Mucosa of stomach (tissue), 1 donor: ENCODE data around the gene CRIP2.

Experiments used
- H3K27me3 ChIP-seq: one replicate; pipeline ENCODE4 v1.7.0; 2013; ENCODE audit warnings: mild to moderate bottlenecking, low read length; ENCODE audit not compliant: control insufficient read depth, insufficient read depth
- H3K36me3 ChIP-seq: one replicate; pipeline ENCODE4 v1.7.0; 2013; ENCODE audit warnings: low read length; ENCODE audit not compliant: control insufficient read depth, insufficient read depth
- H3K4me1 ChIP-seq: one replicate; pipeline ENCODE4 v1.7.0; 2013; ENCODE audit warnings: mild to moderate bottlenecking, low read length; ENCODE audit not compliant: control insufficient read depth, insufficient read depth
- H3K4me3 ChIP-seq: one replicate; pipeline ENCODE4 v1.7.0; 2013; ENCODE audit warnings: low read length
- H3K9ac ChIP-seq: one replicate; pipeline ENCODE4 v1.7.0; 2013; ENCODE audit warnings: mild to moderate bottlenecking, low read length, moderate library complexity
- H3K9me3 ChIP-seq: one replicate; pipeline ENCODE4 v1.7.0; 2013; ENCODE audit warnings: mild to moderate bottlenecking, low read length, moderate library complexity; ENCODE audit not compliant: control insufficient read depth
- donor health status: Pancreatic carcinoma.

Gene CRIP2

DNA sequence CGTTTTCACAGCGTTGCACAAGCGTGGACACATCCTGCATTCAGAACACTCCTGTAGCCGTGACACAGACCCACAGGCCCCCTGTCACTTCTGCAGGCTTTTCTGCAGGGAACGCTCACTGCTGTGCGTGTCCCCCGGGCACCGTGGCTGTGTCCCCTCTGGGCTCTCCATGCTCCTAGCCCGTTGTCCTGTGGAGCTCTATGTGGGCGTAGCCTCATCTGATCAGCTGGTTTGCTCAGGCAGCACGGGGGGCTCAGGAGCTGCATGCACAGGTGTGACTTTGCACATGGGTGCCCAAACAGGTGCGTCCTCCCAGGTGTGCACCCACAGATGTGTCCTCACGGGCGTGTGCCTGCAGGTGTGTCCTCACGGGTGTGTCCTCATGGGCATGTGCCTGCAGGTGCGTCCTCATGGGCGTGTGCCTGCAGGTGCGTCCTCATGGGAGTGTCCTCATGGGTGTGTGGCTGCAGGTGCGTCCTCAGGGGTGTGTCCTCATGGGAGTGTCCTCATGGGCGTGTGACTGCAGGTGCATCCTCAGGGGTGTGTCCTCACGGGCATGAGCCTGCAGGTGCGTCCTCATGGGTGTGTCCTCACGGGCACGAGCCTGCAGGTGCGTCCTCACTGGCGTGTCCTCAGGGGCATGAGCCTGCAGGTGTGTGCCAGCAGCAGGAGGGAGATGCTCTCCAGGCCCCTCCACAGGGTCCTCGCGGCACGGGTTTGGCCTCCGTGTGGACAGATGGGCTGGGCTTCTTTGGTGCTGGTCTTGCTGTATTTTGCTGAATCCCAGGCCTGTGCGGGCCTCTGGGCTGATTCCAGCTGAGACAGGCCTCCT, 37.5 kb upstream of the CRIP2 start:
- Histone ChIP-seq H3K4me3 (no peak overlapping the region), H3K4me1 (peaks cover 4% of the 10 kb centered on the region), H3K9ac (no peak overlapping the region), H3K9me3 (no peaks in the 10 kb centered on the region), H3K27me3 (no peaks in the 10 kb centered on the region), H3K36me3 (no peaks in the 10 kb centered on the region)

DNA sequence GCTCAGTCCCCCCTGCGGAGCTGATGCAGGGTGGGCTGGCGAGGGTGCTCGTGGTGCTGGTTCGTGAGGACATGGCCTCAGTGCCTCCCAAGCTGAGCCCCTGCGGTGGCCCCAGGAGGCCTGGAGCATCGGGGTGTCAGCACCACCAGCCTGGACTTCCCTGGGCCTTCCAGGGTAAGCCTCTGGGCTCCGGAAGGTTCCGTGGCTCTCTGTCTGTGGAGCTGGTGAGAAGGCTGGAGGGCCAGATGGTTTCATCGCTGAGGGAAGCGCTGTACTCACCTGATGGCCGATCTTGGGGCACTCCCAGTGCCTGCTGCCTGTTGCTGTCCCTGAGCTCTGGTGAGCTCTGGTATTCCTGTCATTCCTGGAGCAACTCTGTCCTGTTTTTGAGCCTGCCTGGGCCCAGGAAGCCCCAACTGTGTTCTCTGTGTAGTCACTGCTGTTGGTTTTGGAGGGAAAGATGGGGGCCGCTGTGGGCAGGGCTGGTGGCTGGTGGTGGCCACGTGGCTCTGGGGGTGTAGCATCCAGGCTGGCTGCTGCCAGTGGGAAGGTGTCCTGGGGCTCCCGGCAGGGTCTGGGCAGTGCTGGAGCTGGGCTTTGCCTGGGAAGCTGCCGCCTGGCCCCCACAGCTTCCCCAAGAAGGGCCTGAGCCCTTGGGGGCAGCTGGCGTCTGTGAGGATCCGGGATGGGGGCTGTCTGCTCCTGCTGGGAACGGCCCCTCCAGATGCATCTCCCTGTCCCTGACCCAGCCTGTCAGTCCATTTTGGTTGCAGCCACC, 36.7 kb upstream of the CRIP2 start:
- Histone ChIP-seq H3K4me3 (no peak overlapping the region), H3K9ac (no peak overlapping the region), H3K36me3 (no peaks in the 10 kb centered on the region), H3K9me3 (no peaks in the 10 kb centered on the region), H3K4me1 (peaks cover 4% of the 10 kb centered on the region), H3K27me3 (no peaks in the 10 kb centered on the region)

DNA sequence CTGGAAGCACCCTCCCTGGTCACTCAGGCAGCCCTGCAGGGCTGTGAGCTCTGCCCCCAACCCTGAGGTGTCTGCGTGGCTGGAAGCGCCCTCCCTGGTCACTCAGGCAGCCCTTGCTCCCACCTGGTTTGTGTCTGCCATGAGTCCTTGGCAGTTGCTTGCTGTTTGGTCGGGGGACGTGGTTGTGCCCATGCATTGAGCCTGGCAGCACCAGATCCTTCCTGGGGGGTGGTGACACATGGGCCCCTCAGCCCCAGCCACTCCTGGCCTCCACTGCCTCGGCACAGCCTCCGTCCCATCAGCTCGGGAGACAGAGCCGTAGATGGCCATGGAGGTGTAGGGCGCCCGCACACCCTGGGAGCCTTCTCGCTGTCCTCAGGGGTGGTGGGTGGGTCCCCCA, 35.4 kb upstream of the CRIP2 start:
- Histone ChIP-seq H3K36me3 (no peaks in the 10 kb centered on the region), H3K9ac (no peak overlapping the region), H3K9me3 (no peaks in the 10 kb centered on the region), H3K27me3 (no peaks in the 10 kb centered on the region), H3K4me3 (no peak overlapping the region), H3K4me1 (peaks cover 4% of the 10 kb centered on the region)

DNA sequence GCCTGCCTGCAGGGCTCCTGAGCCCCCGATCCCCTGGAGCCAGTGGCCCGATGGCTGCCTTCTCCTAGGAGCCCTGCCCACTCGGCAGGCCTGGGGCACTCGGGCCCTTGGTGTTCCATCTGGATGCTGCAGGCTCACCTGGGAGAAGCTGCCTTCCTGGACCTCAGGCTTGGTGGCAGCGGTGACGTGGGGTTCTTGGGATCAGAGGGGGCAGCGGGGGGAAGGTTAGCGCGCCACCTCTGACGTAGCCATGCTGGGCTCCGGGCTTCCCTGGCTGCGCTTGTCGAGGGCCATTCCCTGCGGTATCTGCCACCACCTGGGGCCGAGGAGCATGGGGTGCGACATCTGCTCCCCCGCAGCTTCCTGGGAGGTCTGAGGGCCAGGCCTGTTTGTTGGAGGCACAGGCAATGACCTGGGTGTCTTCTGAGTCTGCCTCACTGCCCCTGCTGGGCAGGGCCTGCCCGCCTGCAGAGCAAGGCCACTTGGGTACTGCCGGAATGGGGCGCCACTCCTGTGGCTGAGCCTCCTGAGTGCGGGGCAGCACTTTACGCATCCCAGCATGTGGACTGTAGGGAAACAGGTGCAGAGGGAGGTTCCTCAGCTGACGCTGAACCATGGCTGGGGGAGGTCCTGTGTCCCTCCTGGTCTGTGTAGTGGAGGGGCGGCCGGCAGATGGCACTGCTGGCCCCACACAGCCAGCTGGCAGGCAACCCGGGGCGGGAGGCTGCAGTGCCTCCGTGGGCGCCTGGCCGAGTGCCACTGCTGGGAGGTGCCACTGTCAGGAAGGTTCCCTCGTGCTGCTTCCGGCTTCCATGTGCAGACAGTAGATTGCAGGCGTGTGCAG, 34.7 kb upstream of the CRIP2 start:
- Histone ChIP-seq H3K4me1 (peaks cover 4% of the 10 kb centered on the region), H3K9ac (no peak overlapping the region), H3K27me3 (no peaks in the 10 kb centered on the region), H3K36me3 (no peaks in the 10 kb centered on the region), H3K9me3 (no peaks in the 10 kb centered on the region), H3K4me3 (no peak overlapping the region)

DNA sequence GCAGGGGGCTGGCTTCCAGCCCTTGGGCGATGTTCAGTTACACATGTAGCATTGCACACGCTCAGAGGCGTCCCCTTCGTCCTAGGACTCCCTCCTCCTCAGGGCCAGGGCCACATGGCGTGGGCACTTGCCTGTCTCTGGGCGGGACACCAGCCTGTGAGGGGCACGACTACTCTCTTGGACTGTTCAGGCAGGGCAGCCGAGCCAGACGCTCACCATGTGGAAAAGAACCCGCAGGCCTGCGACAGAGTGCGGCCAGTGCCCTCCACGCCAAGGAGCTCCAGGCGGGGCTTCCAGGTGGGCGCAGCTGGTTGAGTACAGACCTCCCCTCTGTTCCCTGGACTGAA, 34.1 kb upstream of the CRIP2 start:
- Histone ChIP-seq H3K9ac (no peak overlapping the region), H3K9me3 (no peaks in the 10 kb centered on the region), H3K27me3 (no peaks in the 10 kb centered on the region), H3K4me1 (peaks cover 4% of the 10 kb centered on the region), H3K36me3 (no peaks in the 10 kb centered on the region), H3K4me3 (no peak overlapping the region)

DNA sequence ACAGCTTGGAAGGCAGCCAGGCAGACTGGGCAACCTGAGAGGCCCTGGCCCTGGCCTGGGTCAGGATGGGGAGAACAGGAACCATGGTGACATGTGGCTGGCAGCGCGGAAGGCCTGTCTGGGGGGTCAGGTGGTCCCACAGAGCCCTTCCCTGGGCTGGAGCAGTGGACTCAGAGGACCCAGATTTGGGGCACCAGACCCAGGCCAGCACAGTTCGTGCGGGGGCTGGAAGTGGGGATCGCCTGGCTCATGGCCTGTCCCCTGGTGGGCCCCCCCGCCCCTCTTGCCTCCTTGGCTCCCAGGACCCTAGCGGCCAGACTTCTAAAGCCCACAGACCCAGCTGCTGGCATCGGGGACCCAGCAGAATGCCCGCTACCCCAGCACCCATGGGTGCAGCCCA, 33.6 kb upstream of the CRIP2 start:
- Histone ChIP-seq H3K9ac (no peak overlapping the region), H3K27me3 (no peaks in the 10 kb centered on the region), H3K9me3 (no peaks in the 10 kb centered on the region), H3K4me1 (peaks cover 4% of the 10 kb centered on the region), H3K4me3 (no peak overlapping the region), H3K36me3 (no peaks in the 10 kb centered on the region)

DNA sequence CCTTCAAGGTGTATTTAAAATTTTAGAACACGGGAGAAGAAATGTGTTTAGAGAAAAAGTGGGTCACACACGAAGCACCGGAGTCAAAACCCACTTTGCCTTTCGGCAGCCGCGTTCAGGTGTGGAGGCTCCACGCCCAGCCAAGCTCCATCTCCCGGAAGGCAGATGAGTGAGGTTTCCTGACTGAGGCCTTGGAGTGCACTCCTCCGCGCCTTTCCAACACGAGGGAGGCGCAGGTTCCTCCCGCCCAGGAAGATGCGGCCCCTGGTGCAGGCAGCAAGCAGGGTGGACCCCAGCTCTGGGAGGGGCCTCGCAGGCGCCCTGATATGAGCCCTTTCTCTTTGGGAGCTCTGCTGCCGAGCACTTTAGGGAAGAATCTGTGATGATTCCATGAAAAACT, 32.5 kb upstream of the CRIP2 start:
- Histone ChIP-seq H3K36me3 (no peaks in the 10 kb centered on the region), H3K9me3 (no peaks in the 10 kb centered on the region), H3K9ac (no peak overlapping the region), H3K4me3 (no peak overlapping the region), H3K4me1 (peaks cover 3% of the 10 kb centered on the region), H3K27me3 (no peaks in the 10 kb centered on the region)

DNA sequence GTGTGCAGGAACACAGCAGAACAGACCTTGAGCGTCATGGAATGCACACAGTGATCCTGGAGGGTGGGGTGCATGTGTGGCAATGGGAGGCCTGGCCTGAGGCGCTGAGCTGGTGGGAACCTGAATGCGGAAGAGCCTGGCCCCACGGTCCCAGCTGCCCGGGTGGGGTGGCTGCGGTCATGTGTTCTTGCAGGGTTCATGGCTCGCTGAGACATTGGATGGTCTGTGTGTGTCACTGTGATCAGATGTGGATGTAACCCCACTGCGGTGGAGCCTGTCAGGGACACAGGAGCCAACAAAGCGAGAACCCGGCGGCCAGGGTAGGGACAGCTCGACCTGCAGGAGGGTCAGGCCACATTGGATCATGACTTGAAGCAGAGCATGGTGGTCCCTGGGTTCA, 31.8 kb upstream of the CRIP2 start:
- H3K4me1 ChIP-seq, result no peaks in the 10 kb centered on the region
- H3K9ac ChIP-seq, result no peak overlapping the region
- H3K4me3 ChIP-seq, result no peak overlapping the region
- no peaks in the 10 kb centered on the region for H3K36me3 ChIP-seq
- H3K9me3 ChIP-seq, result no peaks in the 10 kb centered on the region
- H3K27me3 ChIP-seq, result no peaks in the 10 kb centered on the region

DNA sequence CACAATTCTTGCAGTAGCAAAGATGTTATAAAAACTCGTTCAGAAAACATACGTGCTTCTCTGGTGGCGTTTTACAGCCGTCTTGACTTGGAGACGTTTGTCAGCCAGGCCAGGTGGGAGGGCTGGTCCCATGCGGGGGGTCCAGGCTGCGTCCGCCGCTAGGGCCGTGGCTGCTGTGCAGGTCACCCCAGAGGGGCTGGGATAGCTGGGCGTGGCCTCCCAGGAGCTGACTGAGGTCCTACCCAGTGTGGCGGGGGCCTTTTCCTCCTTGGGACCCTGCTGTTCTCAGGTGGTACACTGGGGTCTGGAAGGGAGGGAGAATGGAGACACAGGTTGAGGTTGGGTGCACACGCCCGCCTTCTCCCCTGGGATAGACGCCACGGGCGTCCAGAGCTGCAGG, 29.8 kb upstream of the CRIP2 start:
- no peaks in the 10 kb centered on the region for H3K36me3 ChIP-seq
- no peak overlapping the region for H3K4me3 ChIP-seq
- H3K9ac ChIP-seq, result no peak overlapping the region
- H3K9me3 ChIP-seq, result no peaks in the 10 kb centered on the region
- no peaks in the 10 kb centered on the region for H3K4me1 ChIP-seq
- no peaks in the 10 kb centered on the region for H3K27me3 ChIP-seq

DNA sequence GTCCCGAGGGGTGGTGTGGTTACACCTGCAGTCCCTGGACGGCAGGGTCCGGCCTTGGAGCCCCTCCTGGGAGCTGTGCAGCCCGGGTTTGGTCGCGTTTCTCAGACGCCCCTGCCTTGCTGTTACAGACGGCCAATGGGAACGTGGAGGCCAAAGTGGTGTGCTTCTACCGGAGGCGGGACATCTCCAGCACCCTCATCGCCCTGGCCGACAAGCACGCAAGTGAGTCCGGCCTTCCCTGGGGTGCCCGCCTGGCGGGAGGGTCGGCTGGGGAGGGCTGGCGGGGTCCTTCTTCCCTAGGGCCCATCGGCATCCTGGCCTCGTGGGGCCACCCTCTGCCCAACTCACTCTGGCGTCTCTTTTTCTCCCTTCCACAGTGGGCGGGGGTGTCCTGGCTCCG, 29.3 kb upstream of the CRIP2 start:
- Histone ChIP-seq H3K4me1 (no peaks in the 10 kb centered on the region), H3K27me3 (no peaks in the 10 kb centered on the region), H3K9me3 (no peaks in the 10 kb centered on the region), H3K9ac (no peak overlapping the region), H3K36me3 (no peaks in the 10 kb centered on the region), H3K4me3 (no peak overlapping the region)

DNA sequence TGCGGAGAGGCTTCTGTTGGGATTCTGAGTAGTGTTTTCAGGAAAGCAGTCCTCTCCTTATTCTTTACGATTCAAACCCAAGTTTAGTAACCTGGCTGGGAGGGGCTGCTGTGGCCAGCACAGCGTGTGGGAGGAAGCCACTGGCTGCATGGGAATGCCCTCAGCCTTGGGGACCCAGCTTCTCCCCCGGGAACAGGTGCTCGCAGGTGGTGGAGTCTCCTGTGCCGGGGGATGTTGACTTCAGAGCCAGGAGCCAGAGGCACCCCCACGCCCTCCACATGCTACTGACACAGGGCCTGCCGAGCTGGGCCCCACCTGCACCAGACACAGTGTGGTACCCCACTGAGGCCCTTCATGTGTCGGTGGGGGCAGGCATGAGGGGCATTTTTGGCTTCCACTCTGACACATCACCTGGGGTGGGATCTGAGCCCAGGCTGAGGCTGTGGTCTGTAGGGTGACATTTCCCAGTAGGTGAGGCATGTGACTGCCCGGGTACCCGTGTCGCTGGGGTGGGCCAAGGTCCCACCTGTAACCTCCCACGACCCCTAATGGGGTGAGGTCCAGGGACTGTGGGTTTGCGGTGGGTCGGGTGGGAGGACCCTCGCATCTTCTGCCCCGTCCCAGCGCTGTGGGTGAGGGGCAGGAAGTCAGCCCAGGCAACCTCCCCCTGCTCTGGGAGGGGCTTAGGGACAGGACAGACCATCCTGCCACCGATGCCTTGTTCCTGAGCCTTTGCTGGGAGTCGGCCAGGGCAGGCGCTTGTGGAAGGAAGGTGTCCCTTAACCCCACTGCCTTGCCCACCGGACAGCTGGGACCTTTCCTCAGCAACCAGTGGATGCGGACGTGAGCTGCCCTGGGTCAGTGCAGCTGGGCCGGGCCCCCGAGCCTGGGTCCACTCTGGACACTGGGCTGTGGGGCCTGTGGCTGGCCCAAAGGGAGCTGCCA, 28.4 kb upstream of the CRIP2 start:
- no peak overlapping the region for H3K9ac ChIP-seq
- H3K4me3 ChIP-seq, result no peak overlapping the region
- no peaks in the 10 kb centered on the region for H3K36me3 ChIP-seq
- no peaks in the 10 kb centered on the region for H3K27me3 ChIP-seq
- H3K4me1 ChIP-seq, result no peaks in the 10 kb centered on the region
- no peaks in the 10 kb centered on the region for H3K9me3 ChIP-seq
